ENCODE data around the gene PKDREJ. TPM values are rescaled to one million over a fixed set of nuclear protein-coding genes. Genes with fewer than 3 reads are reported as not detected.
"Not testable (repeated sequence)": the region's sequence is repeated elsewhere in the genome, so short reads cannot be mapped to it uniquely, and the experiment has no call there.

Gene PKDREJ
- under 1 TPM in 1 of 2 donors, not detected in 1; 0.68 TPM for total RNA-seq

- no peaks in the 10 kb centered on the region for H3K36me3 ChIP-seq
- H3K9me3 ChIP-seq: no peaks in the 10 kb centered on the region
- no peak within 1 kb of the TSS for H3K27ac ChIP-seq
- no peaks in the 10 kb centered on the region for H3K4me1 ChIP-seq (replicated peaks)
- peak within 1 kb of the TSS; percentile 19 to 37 for H3K4me3 ChIP-seq
- intact Hi-C loops (cut with DNase I): no loop called here
- WGBS: 56% methylated on average over 17 of the region's 30 CpGs
- H3K27me3 ChIP-seq (replicated peaks; ENCODE audit: insufficient read depth): no peaks in the 10 kb centered on the region
- DNase-seq (ENCODE audit: low spot score): no peak
- no peak for TF ChIP-seq POLR2AphosphoS5 (IDR thresholded peaks at IDR 0.05)
- no peak for TF ChIP-seq CTCF (IDR thresholded peaks at IDR 0.05)
- no peak for TF ChIP-seq POLR2A (IDR thresholded peaks at IDR 0.05)
Measured at GRCh38 chr22:46263216-46263590, at the start of gene PKDREJ. TSS of gene PKDREJ (minus strand) at chr22:46263343. CDS start at chr22:46263322, 21 bp downstream.

- not testable (repeated sequence) for H3K27me3 ChIP-seq (replicated peaks; ENCODE audit: insufficient read depth); H3K27ac ChIP-seq; DNase-seq (ENCODE audit: low spot score); H3K4me1 ChIP-seq (replicated peaks); H3K9me3 ChIP-seq; H3K36me3 ChIP-seq; H3K4me3 ChIP-seq
- intact Hi-C loops (cut with DNase I): loop anchor here (5.0 kb wide), 1 partner anchor 316 kb away; no protein-coding TSS in a partner anchor
- WGBS: 100% methylated on average over 2 of the region's 2 CpGs
Measured at GRCh38 chr22:46312848-46313247, 49.7 kb upstream of the PKDREJ start.

GRCh38 chr22:46312056-46312455 lies 48.9 kb upstream of the PKDREJ start:
- Histone ChIP-seq H3K4me1 (replicated peaks) (no peaks in the 10 kb centered on the region), H3K4me3 (no peak overlapping the region), H3K27ac (no peak overlapping the region), H3K9me3 (no peaks in the 10 kb centered on the region), H3K27me3 (replicated peaks; ENCODE audit: insufficient read depth) (no peaks in the 10 kb centered on the region), H3K36me3 (no peaks in the 10 kb centered on the region)
- intact Hi-C loops (cut with DNase I): loop anchor here (5.0 kb wide), 1 partner anchor 315 kb away; no protein-coding TSS in a partner anchor
- TF ChIP-seq POLR2AphosphoS5 (IDR thresholded peaks at IDR 0.05) (no peak), CTCF (IDR thresholded peaks at IDR 0.05) (no peak), POLR2A (IDR thresholded peaks at IDR 0.05) (no peak)
- WGBS: 98% methylated on average over 8 of the region's 8 CpGs
- no peak for DNase-seq (ENCODE audit: low spot score)

GRCh38 chr22:46309526-46310085 lies 46.5 kb upstream of the PKDREJ start:
- TF ChIP-seq POLR2AphosphoS5 (IDR thresholded peaks at IDR 0.05): no peak
- no peak for TF ChIP-seq CTCF (IDR thresholded peaks at IDR 0.05)
- no peak for TF ChIP-seq POLR2A (IDR thresholded peaks at IDR 0.05)
- Histone ChIP-seq H3K36me3 (no peaks in the 10 kb centered on the region), H3K4me1 (replicated peaks) (no peaks in the 10 kb centered on the region), H3K4me3 (no peak overlapping the region), H3K27ac (no peak overlapping the region), H3K27me3 (replicated peaks; ENCODE audit: insufficient read depth) (no peaks in the 10 kb centered on the region), H3K9me3 (no peaks in the 10 kb centered on the region)
- 94% methylated on average over 15 of the region's 15 CpGs for WGBS
- DNase-seq (ENCODE audit: low spot score): no peak
- intact Hi-C loops (cut with DNase I): loop anchor here (5.0 kb wide), 1 partner anchor 312 kb away; no protein-coding TSS in a partner anchor

- 86% methylated on average over 23 of the region's 23 CpGs for WGBS
- H3K4me1 ChIP-seq (replicated peaks): no peaks in the 10 kb centered on the region
- intact Hi-C loops (cut with DNase I): no loop called here
- no peaks in the 10 kb centered on the region for H3K27me3 ChIP-seq (replicated peaks; ENCODE audit: insufficient read depth)
- no peaks in the 10 kb centered on the region for H3K9me3 ChIP-seq
- no peak for DNase-seq (ENCODE audit: low spot score)
- no peak for TF ChIP-seq CTCF (IDR thresholded peaks at IDR 0.05)
- no peak for TF ChIP-seq POLR2AphosphoS5 (IDR thresholded peaks at IDR 0.05)
- no peak for TF ChIP-seq POLR2A (IDR thresholded peaks at IDR 0.05)
- H3K4me3 ChIP-seq: no peak overlapping the region
- no peak overlapping the region for H3K27ac ChIP-seq
- H3K36me3 ChIP-seq: no peaks in the 10 kb centered on the region
Measured at GRCh38 chr22:46308283-46308988, 45.3 kb upstream of the PKDREJ start.

Data from prostate gland (tissue), 2 donors.